ENCODE results near the gene FAM114A2.

DNA sequence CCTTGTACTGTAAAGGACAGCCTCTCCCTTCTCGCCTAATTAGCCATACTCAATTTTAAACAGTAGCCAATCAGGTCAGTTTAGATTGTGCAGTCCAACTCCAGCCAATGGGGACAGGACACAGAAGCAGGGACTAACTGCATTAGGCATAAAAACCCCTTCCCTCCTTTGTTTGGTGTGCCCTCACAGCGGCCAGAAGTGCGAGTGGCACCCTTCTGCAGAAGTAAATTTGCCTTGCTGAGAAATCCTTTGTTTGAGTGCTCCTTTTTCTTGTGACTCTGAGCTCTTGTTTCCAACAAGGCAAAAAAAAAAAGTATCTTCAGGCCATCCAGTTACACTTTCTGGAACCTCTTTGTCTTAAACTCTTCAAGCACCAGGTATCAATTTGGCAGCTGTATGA is 97.4 kb downstream of the FAM114A2 start:
- TF ChIP-seq, protein P1, sequence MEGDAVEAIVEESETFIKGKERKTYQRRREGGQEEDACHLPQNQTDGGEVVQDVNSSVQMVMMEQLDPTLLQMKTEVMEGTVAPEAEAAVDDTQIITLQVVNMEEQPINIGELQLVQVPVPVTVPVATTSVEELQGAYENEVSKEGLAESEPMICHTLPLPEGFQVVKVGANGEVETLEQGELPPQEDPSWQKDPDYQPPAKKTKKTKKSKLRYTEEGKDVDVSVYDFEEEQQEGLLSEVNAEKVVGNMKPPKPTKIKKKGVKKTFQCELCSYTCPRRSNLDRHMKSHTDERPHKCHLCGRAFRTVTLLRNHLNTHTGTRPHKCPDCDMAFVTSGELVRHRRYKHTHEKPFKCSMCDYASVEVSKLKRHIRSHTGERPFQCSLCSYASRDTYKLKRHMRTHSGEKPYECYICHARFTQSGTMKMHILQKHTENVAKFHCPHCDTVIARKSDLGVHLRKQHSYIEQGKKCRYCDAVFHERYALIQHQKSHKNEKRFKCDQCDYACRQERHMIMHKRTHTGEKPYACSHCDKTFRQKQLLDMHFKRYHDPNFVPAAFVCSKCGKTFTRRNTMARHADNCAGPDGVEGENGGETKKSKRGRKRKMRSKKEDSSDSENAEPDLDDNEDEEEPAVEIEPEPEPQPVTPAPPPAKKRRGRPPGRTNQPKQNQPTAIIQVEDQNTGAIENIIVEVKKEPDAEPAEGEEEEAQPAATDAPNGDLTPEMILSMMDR (conservative IDR thresholded peaks at IDR 0.05; ENCODE audit: low read depth, low read length) = no peak
- no peak for TF ChIP-seq EZH2 (IDR thresholded peaks at IDR 0.05; ENCODE audit: low read length, unreplicated experiment)

Measured in PC-3 (cell line).